H9 (cell line): ENCODE data around the gene TRIM34. TPM values are rescaled to one million over a fixed set of nuclear protein-coding genes. Genes with fewer than 3 reads are reported as not detected.
A peak's percentile ranks its signal among the peaks of the same experiment; 100 is the strongest.

ENCODE experiments used
- DNase-seq: peaks from one replicate; pipeline ENCODE4 v3.0.0-alpha.2; 2017
- H2AFZ ChIP-seq: one replicate; pipeline ENCODE4 v1.6.1; 2013; ENCODE audit warnings: mild to moderate bottlenecking, low read length, control low read depth, moderate library complexity
- H2AK5ac ChIP-seq: 2 replicates; pipeline ENCODE4 v1.6.1; 2013; ENCODE audit warnings: low read length, control low read depth, mixed read lengths; ENCODE audit not compliant: insufficient read length
- H2BK120ac ChIP-seq: one replicate; pipeline ENCODE4 v1.6.1; 2013; ENCODE audit warnings: low read depth, mild to moderate bottlenecking, low read length, control low read depth, inconsistent platforms; ENCODE audit not compliant: poor library complexity, severe bottlenecking
- H2BK12ac ChIP-seq: 2 replicates; pipeline ENCODE4 v1.6.1; 2013; ENCODE audit warnings: low read length, control low read depth, mixed read lengths, low read depth; ENCODE audit not compliant: insufficient read length
- H2BK15ac ChIP-seq: 2 replicates; pipeline ENCODE4 v1.6.1; 2013; ENCODE audit warnings: low read depth, low read length, control low read depth
- H2BK20ac ChIP-seq: one replicate; pipeline ENCODE4 v1.6.1; 2013; ENCODE audit warnings: low read depth, mild to moderate bottlenecking, low read length, control low read depth, inconsistent platforms; ENCODE audit not compliant: poor library complexity, severe bottlenecking
- H2BK5ac ChIP-seq: 2 replicates; pipeline ENCODE4 v1.6.1; 2013; ENCODE audit warnings: low read length, control low read depth, mixed read lengths; ENCODE audit not compliant: insufficient read length
- H3K14ac ChIP-seq: 2 replicates; pipeline ENCODE4 v1.6.1; 2013; ENCODE audit warnings: low read length, control low read depth; ENCODE audit not compliant: insufficient read depth
- H3K18ac ChIP-seq: 2 replicates; pipeline ENCODE4 v1.6.1; 2013; ENCODE audit warnings: low read depth, mild to moderate bottlenecking, mixed read lengths, low read length, control low read depth; ENCODE audit not compliant: insufficient read length
- H3K23ac ChIP-seq: 2 replicates; pipeline ENCODE4 v1.6.1; 2013; ENCODE audit warnings: low read length, control low read depth, mixed read lengths, low read depth; ENCODE audit not compliant: insufficient read length
- H3K23me2 ChIP-seq: 2 replicates; pipeline ENCODE4 v1.6.1; 2013; ENCODE audit warnings: low read depth, mild to moderate bottlenecking, mixed read lengths, low read length, control low read depth; ENCODE audit not compliant: insufficient read length, poor library complexity, severe bottlenecking
- H3K27ac ChIP-seq: 2 replicates; pipeline ENCODE4 v1.5.1; 2013; ENCODE audit warnings: low read length, control low read depth, mixed read lengths, low read depth; ENCODE audit not compliant: insufficient read length
- H3K27me3 ChIP-seq: 2 replicates; pipeline ENCODE4 v1.6.1; 2013; ENCODE audit warnings: low read length, control low read depth, inconsistent platforms; ENCODE audit not compliant: insufficient read depth
- H3K4ac ChIP-seq: 2 replicates; pipeline ENCODE4 v1.6.1; 2013; ENCODE audit warnings: low read depth, mild to moderate bottlenecking, control low read depth, inconsistent platforms, low read length, moderate library complexity
- H3K4me1 ChIP-seq: 2 replicates; pipeline ENCODE4 v1.6.1; 2013; ENCODE audit warnings: low read length, control low read depth, inconsistent platforms; ENCODE audit not compliant: insufficient read depth
- H3K4me2 ChIP-seq: 2 replicates; pipeline ENCODE4 v1.6.1; 2013; ENCODE audit warnings: low read length, control low read depth, mixed read lengths; ENCODE audit not compliant: insufficient read length, insufficient read depth
- H3K56ac ChIP-seq: 2 replicates; pipeline ENCODE4 v1.6.1; 2013; ENCODE audit warnings: low read depth, mild to moderate bottlenecking, mixed read lengths, low read length, control low read depth; ENCODE audit not compliant: insufficient read length
- H3K79me1 ChIP-seq: 2 replicates; pipeline ENCODE4 v1.6.1; 2013; ENCODE audit warnings: low read depth, mild to moderate bottlenecking, moderate library complexity, low read length, control low read depth, inconsistent platforms; ENCODE audit not compliant: insufficient read depth, poor library complexity, severe bottlenecking
- H3K79me2 ChIP-seq: 2 replicates; pipeline ENCODE4 v1.6.1; 2013; ENCODE audit warnings: low read length, control low read depth, inconsistent platforms; ENCODE audit not compliant: insufficient read depth
- H3K9ac ChIP-seq: 2 replicates; pipeline ENCODE4 v1.6.1; 2013; ENCODE audit warnings: low read length, control low read depth, mixed read lengths; ENCODE audit not compliant: insufficient read length; ENCODE audit errors: extremely low read depth
- H3K9me3 ChIP-seq: one replicate; pipeline ENCODE4 v1.6.1; 2013; ENCODE audit warnings: low read depth, low read length, inconsistent platforms; ENCODE audit not compliant: control insufficient read depth
- H3T11ph ChIP-seq: one replicate; pipeline ENCODE4 v1.6.1; 2013; ENCODE audit warnings: mild to moderate bottlenecking, low read length, control low read depth, inconsistent platforms
- H4K20me1 ChIP-seq: one replicate; pipeline ENCODE4 v1.6.1; 2013; ENCODE audit not compliant: control insufficient read depth, insufficient read length, insufficient read depth
- H4K5ac ChIP-seq: 2 replicates; pipeline ENCODE4 v1.6.1; 2013; ENCODE audit warnings: low read depth, mild to moderate bottlenecking, mixed read lengths, low read length, control low read depth; ENCODE audit not compliant: insufficient read length
- H4K8ac ChIP-seq: replicated peaks from 2 replicates; pipeline ENCODE4 v1.6.1; 2013; ENCODE audit warnings: low read length, control low read depth, mixed read lengths, low read depth; ENCODE audit not compliant: insufficient read length
- H4K91ac ChIP-seq: 2 replicates; pipeline ENCODE4 v1.6.1; 2013; ENCODE audit warnings: low read depth, mild to moderate bottlenecking, moderate library complexity, mixed read lengths, low read length, control low read depth; ENCODE audit not compliant: insufficient read length
- H3K27ac Mint-ChIP-seq, 3 experiments: 2 replicates in 2 of 3; 3 replicates in 1 of 3; pipeline ENCODE4 v1.8.0; 2020 to 2021; ENCODE audit warnings: mixed read lengths in 3 of 3, mild to moderate bottlenecking in 1 of 3, moderate library complexity in 1 of 3
- H3K27me3 Mint-ChIP-seq: 2 replicates; pipeline ENCODE4 v1.8.0; 2021; ENCODE audit warnings: low read depth, mild to moderate bottlenecking, moderate library complexity, mixed read lengths
- H3K36me3 Mint-ChIP-seq, 3 experiments: 2 replicates in 2 of 3; 3 replicates in 1 of 3; pipeline ENCODE4 v1.8.0; 2020 to 2021; ENCODE audit warnings: low read depth in 3 of 3, mixed read lengths in 3 of 3; ENCODE audit not compliant: insufficient read depth in 1 of 3
- H3K4me1 Mint-ChIP-seq, 2 experiments: 2 replicates each; pipeline ENCODE4 v1.8.0; 2020; ENCODE audit warnings: mixed read lengths in 2 of 2
- H3K4me3 Mint-ChIP-seq, 2 experiments: 2 replicates in 1 of 2; 3 replicates in 1 of 2; pipeline ENCODE4 v1.8.0; 2020 to 2021; ENCODE audit warnings: mild to moderate bottlenecking in 2 of 2, mixed read lengths in 2 of 2, moderate library complexity in 1 of 2
- H3K9me3 Mint-ChIP-seq, 2 experiments: 2 replicates in 1 of 2; 3 replicates in 1 of 2; pipeline ENCODE4 v1.8.0; 2020; ENCODE audit warnings: mild to moderate bottlenecking in 2 of 2, mixed read lengths in 2 of 2, moderate library complexity in 1 of 2
- WGBS: extraction: QIAGEN DNeasy Blood & Tissue Kit; methylation state at CpG from one replicate; pipeline ENCODE4 v1.1.7; 2013; ENCODE audit warnings: missing lambda C conversion rate, low lambda C conversion rate, mixed read lengths; ENCODE audit not compliant: insufficient read length; ENCODE audit errors: extremely low coverage; 5-methylcytosine and 5-hydroxymethylcytosine counted together
- long read RNA-seq: library from polyadenylated mRNA; unstranded; transcript quantifications from one replicate; pipeline ENCODE4 v2.0.0, GENCODE V29; 2020
- total RNA-seq: library from RNA; stranded (reverse); gene quantifications from 2 replicates; pipeline ENCODE4 v1.2.1, GENCODE V29; 2021
- TF ChIP-seq, protein P1 (sequence below): fragments of 200-600 bp; sonication (generic); conservative IDR thresholded peaks from 3 replicates; pipeline ENCODE4 v1.8.0; 2021; ENCODE audit warnings: antibody characterized with exemption, mild to moderate bottlenecking

The TRIM34 gene, protein sequence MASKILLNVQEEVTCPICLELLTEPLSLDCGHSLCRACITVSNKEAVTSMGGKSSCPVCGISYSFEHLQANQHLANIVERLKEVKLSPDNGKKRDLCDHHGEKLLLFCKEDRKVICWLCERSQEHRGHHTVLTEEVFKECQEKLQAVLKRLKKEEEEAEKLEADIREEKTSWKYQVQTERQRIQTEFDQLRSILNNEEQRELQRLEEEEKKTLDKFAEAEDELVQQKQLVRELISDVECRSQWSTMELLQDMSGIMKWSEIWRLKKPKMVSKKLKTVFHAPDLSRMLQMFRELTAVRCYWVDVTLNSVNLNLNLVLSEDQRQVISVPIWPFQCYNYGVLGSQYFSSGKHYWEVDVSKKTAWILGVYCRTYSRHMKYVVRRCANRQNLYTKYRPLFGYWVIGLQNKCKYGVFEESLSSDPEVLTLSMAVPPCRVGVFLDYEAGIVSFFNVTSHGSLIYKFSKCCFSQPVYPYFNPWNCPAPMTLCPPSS
- 0.35 and 0.59 TPM in 2 replicates for total RNA-seq
- long read RNA-seq, partial matches to known transcripts = 1 of 4 reads
- long read RNA-seq, other reads (novel, unspliced or antisense) = 0 of 4 reads

DNA sequence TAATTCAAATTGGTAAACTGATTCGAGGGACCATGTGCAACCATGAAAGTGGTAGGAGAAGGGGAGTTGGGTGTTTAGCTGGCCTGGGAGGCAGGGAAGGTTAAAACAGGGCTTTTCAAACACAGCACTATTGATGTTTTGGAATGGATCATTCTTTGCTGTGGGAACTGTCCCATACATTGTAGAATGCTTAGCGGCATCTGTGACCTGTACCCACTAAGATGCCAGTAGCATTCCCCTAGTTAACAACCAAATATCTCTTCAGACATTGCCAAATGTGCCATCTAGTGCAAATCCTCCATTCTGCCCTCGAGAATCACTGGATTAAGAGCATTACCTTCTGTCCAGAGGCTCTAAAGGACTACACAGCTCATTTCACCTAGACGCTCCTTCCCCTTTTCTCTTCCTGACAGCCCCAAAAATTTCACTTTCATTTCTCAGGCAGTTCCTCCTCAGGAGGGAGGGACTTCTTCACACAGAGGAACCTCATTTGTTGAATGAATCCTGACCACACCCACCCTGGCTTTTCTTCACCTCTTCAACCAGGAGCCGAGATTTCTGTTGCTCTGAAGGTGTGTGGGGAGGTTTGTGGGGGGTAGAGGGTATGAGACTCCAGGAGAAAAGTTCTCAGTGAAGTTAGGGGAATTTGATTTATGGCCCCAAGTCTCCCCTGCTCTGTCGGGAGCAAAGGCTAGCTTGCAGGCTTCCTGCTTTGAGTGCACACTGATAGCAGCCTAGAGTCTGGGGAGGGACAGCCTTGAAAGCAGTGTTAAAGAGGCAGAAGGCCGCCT, at the start of gene TRIM34:
TRIM34 (plus strand) TSS at position 513 of the 791 bp plus-strand sequence. CDS start 7,331 bp downstream, outside the sequence.
- peak; percentile 67 for DNase-seq
- Mint-ChIP-seq H3K4me3 (peak within 1 kb of the TSS; percentile 24 to 47; a peak in 4 of 5 replicates), H3K9me3 (no peaks in the 10 kb centered on the region; a peak in 1 of 5 replicates), H3K36me3 (no peaks in the 10 kb centered on the region), H3K4me1 (peaks cover 28 to 33% of the 10 kb centered on the region in 2 experiments), H3K27ac (no peak within 1 kb of the TSS; a peak in 1 of 7 replicates), H3K27me3 (0 out of 2 replicates have a peak, but pooled peaks cover 2% of the 10 kb centered on the region)
- Histone ChIP-seq H3K4me2 (peak within 1 kb of the TSS; percentile 44), H2BK5ac (no peak within 1 kb of the TSS), H3K79me2 (no peaks in the 10 kb centered on the region; the same call in 1 of the 2 replicates), H4K91ac (no peak within 1 kb of the TSS), H3K56ac (no peak within 1 kb of the TSS), H3K27ac (no peak within 1 kb of the TSS), H3K79me1 (no peaks in the 10 kb centered on the region), H4K20me1 (no peaks in the 10 kb centered on the region), H3K4me1 (peaks cover 20% of the 10 kb centered on the region; the same call in 1 of the 2 replicates), H3K9me3 (no peaks in the 10 kb centered on the region), H4K5ac (no peak within 1 kb of the TSS), H2AK5ac (no peak within 1 kb of the TSS), H3T11ph (no peak within 1 kb of the TSS), H3K27me3 (no peaks in the 10 kb centered on the region), H3K14ac (no peak within 1 kb of the TSS), H4K8ac (no peak within 1 kb of the TSS), H3K23me2 (no peaks in the 10 kb centered on the region), H2AFZ (peak within 1 kb of the TSS; percentile 96), H3K18ac (no peak within 1 kb of the TSS), H2BK120ac (no peak within 1 kb of the TSS), H3K9ac (no peak within 1 kb of the TSS), H3K23ac (no peak within 1 kb of the TSS), H2BK20ac (peak within 1 kb of the TSS; percentile 98), H2BK12ac (no peak within 1 kb of the TSS), H3K4ac (no peak within 1 kb of the TSS), H2BK15ac (no peak within 1 kb of the TSS; the same call in 1 of the 2 replicates)
- TF ChIP-seq, protein P1, sequence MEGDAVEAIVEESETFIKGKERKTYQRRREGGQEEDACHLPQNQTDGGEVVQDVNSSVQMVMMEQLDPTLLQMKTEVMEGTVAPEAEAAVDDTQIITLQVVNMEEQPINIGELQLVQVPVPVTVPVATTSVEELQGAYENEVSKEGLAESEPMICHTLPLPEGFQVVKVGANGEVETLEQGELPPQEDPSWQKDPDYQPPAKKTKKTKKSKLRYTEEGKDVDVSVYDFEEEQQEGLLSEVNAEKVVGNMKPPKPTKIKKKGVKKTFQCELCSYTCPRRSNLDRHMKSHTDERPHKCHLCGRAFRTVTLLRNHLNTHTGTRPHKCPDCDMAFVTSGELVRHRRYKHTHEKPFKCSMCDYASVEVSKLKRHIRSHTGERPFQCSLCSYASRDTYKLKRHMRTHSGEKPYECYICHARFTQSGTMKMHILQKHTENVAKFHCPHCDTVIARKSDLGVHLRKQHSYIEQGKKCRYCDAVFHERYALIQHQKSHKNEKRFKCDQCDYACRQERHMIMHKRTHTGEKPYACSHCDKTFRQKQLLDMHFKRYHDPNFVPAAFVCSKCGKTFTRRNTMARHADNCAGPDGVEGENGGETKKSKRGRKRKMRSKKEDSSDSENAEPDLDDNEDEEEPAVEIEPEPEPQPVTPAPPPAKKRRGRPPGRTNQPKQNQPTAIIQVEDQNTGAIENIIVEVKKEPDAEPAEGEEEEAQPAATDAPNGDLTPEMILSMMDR = no peak
- WGBS = no CpG with 5 or more reads among the region's 7 CpGs
